GM21528 (cell line): ENCODE measurements around the gene RASGEF1C.
"Not testable (repeated sequence)": the region's sequence is repeated elsewhere in the genome, so short reads cannot be mapped to it uniquely, and the experiment has no call there.

Experiments
- ATAC-seq: cut with Tn5 transposase; IDR thresholded peaks from one replicate; pipeline ENCODE4 v1.9.1; 2021; ENCODE audit warnings: mild to moderate bottlenecking, moderate library complexity; ENCODE audit not compliant: unreplicated experiment, low FRiP score

Gene RASGEF1C

DNA sequence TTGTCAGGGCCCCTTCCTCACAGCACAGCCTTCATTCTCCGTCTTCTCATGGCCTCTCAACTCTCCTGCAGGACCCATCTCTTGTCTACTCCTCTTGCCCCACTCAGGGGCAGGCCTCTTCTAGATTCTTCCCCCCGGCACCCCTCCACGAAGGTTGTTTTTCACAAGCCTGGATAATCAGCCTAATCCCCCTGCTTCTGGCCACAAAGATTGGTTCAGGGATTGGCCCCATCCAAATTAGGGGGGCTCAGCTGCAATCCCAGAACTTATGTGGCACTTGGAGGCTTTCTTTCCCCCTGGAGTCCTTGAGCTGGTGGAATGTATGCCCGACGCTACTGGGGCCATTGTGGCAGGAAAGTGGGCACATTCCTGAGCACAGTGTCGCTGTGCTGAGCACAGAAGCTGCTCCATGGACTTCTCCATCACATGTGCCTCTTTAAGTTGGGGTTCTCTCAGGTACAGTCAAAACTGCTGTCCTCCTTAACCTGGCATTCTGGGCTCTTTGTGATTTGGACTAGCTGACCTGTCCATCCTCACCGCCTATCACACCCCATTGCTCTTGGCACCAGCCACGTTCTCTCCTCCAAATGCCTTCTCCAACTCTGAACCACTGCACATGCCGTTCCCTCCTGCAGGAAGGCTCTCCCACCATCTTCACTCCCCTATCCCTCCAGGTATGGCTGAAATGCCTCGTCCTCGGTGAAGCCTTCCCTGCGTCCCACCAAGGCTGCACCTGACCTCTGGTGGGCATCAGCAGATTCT, 70.6 kb downstream of the RASGEF1C start:
- ATAC-seq = no peak

DNA sequence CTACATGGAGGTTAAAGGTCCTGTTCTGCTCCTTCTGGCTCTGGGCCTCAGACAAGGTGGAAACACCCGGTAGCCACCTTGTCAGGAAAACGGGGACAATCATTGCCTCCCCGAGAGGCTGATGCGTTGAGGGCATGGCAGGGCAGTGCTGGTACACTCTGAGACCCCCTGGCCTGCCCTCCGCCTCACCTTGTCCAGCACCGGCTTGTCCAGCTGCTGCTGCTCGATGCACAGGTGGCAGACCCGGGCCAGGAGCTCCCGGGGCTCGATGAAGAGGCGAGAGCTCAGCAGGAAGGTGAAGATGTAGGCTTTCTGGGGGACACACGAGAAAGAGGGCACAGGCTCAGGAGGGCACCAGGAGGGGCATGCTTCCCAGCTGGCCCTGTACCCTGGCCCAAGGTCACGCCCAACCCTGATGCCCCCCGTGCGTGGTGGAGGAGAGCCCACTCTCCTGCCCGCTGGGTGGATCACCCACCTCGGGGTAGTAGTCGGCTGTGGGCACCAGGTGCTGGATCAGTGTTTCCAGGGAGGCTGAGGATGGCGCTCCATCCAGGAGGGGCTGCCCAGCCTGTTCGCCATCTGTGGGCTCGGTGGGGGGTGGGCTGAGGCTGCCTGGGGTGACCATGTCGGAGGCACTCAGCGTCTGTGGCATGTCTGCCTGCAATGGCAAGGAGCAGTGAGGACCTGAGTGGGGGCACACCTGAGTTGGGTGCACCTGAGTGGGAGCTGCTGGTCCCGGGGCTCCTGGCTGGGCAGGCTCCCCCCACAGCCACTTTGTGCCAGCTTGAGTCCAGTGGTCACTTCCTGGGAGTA, 71.4 kb downstream of the RASGEF1C start:
- no peak for ATAC-seq

DNA sequence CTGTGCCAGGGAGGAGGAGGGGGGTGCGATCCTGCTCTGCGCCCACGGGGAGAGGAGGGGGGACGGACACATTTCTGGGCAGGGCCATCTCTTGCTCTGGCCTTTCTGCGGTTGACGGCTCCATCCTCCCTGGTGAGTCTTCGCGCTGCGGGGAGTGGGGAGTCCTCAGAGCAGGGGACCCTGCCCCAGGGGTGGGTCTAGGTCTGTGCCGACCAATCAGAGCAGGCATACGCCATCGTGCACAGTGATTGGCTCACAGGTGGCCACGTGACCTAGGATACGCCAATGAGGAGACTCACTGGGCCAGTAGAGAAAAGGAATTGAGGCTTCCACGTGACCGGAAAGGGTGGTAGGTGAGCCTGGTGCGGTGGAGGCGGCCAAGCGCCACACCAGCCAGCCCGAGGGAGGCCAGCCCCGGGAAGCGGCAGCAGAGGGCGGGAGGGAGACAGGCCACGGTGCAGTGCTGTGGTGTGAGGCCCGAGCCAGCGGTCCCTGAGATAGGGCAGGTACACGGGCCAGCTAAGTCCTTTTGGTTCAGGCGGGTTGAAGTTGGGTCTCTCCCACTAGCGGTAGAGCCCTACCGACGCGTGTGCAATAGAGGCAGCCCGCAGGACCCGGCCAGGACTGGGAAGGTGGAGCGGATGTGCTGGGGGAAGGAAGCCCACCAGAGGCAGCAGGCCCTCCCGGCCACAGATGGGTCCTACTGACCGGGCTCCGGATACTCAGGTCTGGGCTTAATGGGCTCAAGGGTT, 72.2 kb downstream of the RASGEF1C start:
- no peak for ATAC-seq

DNA sequence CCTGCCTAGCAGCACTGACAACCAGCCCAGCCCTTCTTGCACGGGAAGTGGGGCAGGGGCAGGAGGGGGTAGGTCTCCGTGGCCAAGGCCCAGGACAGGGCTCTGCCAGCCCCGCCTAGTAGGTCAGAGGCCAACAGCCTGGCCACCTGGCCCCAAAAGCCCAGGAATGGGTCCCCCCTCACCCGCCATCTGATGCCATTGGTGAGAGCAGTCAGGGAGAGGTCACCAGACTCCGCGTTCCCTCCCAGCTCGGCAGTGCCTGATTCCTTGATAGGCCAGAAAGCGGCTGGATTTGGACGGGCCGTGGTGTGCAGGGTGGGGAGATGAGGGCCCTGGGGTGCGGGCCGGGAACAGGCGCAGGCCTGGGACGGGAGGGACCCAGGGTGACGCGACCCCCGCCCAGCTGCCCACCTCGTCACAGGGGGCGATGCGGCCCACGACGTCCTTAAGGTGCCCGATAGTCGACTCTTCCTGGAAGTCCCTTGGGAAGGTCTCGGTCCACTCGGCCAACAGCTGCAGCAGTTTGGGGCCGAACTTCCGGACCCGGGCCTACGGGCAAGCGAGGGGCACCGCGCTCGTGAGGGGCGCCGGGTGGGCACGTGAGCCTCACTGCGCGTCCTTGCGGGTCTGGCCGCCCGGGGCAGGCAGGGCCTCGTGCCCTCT, 72.9 kb downstream of the RASGEF1C start:
- no peak for ATAC-seq

DNA sequence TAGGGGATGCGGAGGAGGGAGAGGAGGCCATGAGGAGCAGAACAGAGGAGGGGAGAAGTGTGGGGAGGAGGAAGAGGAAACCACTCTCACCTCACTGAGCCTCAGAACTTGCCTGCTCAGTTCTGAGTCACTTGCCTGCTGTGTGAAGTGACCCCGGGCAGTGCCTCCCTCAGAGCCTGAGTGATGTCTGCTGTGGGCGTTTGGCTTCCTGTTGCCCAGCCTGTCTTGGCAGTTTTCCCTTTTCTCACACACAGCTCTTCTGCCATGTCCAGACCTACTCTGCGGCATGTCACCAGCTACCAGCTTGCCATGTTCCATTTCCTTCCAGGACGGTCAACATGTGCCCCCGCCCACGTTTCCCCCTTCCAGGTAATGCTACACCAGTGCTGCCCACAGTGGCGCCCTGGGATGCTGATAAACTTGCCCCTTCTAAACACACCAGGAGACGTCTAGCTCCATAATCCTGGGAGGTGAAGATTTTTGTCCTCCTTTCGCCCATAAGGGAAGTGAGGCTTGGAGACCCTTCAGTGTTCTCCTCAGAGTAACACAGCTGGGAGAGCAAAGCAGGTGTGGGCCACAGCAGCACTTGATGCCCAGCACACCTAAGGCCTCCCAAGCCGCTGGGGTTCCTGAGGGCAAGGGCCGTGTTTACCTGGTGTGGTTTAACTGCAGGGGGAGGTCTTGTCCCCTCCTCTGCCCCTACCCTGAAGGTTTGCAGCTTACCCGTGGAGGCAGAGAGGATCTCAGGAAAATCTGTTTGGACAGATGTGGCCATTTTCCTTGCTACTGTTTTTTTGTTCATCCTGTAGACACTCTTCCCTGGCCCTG, 73.7 kb downstream of the RASGEF1C start:
- ATAC-seq = no peak

DNA sequence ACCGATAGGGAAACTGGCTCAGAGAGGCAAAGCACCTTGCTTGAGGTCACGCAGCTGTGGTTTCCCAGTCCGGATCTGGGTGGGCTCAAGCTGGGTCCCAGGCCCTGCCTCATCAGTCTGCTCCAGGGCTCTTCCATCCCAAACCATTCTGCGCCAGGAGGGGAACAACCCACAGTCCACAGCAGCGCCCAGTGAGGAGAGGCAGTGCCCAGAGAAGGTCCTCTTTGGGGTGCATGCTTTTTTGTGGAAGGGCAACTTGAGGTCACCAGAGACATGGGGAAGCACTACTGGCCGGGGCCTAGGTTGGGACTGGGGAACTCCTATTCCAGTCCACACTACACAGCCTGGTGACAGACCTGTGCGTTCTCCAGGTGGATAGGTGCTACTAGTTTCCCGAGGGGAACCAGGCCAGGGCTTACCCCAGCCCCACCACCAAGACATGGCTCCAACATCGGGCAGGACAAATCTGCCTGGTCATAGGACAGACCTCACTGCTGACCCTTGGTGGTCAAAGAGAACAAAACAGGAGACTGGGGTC, 75.0 kb downstream of the RASGEF1C start:
- ATAC-seq = no peak

DNA sequence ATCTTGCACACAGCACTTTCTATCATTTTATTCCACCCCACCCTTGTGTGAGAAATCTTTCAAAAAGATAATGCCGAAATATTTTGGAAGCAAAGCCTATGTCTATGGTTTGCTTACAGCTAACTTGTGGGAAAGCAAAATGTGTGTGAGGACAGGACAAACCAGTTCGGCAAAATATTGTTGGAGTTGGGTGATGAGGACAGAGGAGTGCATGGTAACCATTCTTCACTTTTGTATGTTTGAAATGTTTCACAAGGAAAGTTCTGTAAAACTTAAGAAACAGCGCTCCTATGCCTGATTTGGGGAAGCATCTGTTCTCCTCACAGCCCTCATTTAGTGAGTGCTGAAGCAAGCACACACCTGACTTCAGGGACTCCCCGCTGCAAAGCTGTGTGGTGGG, 75.5 kb downstream of the RASGEF1C start:
- no peak for ATAC-seq

DNA sequence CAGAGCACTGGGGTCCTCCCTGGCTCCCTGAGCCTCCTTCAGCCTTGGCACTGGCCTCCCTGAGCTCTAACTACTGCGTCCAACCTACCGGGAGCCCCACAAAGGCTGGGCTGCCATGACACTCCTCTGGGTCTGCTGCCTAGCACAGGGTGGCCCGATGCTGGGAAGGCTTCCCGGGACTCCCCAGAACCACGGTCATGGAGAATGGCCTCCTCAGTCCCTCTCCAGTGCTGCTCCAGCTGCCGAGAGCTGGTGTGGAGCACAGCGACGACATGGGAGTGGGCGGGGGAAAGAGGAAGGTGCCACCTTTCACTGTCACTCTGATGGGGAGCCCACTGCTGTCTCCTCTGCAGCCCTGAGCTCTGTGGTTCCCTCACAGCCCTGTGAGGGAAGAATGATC, 76.0 kb downstream of the RASGEF1C start:
- ATAC-seq = no peak

DNA sequence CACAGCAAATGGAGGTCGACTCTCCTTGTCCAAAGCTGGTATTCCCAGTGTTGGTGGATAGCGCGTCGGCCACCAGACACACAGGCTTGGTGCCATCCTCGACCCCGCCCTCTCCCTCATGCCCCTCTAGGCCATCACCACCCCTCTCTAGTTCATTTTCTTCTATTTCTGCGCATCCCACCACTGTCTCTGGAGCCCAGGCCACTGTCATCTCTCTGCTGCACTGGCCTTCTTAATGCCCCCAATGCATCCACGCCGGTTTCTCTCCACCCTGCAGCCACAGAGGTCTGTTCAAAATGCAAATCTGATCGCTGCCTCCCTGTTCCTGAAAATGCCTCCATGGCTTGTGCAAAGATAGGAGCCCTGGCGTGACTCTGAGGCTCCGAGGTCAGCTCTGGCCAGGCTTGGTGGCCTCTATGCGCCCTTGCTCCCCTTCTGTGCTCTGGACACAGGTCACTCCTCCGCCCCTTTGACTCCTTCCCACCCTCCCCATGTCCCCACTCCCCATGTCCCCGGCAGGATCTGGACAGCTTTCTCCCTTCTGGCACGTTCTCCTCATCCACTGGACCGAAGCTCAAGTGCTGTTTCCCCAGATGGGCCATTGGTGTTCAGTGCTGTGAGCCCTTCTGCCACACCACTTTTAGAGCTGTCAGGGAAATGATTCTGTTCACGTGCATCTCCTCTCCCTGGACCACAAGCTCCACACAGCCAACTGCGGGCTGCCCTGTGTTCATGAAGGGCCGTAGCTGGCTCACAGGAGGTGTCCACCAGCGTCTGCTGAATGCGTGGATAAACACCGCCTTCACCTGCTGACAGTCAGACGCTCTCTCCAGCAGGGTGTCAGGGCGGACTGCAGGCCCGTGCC, 77.9 kb downstream of the RASGEF1C start:
- ATAC-seq = no peak

DNA sequence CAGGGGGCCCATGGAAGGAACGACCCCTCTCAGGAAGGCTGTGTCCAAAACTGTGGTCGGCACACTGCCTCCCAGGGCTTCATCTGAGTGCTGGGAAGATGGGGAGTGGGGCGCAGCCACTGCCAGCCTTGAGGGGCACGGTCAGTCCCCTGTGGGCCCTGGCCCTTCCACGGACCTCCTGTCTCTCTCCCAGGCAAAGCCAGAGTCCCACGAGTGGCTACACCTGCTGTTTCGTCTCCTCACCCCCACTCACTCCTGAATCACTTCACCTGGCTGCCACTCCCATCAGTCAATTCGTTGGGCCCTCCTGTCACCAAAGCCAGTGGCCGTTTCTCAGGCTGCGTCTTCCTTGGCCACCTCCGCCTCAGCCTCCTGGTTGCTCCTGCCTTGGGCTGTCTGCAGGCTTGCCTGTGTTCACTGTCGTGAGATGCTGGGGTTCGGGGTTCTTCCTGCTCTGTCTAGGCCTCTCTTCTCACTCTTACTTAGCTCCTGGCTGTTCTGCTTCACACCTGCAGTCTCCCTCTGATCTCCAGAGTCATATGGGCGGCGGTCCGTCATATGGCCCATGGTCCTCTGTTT, 78.6 kb downstream of the RASGEF1C start:
- no peak for ATAC-seq

DNA sequence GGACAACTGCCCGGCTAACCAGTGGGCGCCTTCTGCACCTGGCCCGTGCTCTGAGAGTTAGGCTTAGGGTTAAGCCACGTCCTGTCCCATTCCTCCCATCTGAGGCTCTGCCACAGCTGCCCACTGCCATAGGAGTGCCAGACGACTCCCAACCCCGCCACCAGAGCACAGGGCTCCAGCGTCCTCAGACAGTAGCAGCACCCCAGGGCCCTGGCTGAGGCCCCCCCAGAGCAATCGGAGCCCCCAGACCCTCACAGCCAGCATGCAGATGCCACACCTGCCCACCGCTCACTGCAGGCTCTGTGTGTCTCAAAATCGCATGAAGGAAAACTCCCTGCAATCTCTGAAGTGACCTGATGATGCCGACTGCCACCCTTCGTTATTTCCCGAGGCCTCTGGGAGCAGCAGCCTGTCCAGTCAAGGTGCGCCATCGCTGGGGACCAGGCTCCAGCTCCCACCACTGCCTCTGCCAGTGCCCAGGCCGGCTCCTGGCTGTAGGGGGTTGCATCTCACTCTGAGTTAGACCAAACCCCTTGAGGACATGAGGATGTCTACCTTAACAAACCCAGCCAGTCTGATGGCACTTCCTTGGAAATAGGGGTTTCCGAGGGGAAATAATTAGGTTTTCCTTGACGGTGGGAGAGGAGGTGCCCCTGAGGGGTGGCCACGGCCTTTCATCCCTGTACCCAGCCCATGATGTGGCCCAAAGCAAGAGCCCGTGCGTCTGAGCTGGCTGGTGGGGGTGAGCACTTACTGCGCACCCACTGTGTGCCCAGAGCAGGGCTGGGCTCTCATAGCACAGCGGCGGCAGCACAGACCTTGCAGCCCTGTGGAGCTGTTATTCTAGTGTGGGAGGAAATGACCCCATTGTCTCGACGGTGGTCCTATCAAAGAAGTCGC, 79.5 kb downstream of the RASGEF1C start:
- ATAC-seq = no peak

DNA sequence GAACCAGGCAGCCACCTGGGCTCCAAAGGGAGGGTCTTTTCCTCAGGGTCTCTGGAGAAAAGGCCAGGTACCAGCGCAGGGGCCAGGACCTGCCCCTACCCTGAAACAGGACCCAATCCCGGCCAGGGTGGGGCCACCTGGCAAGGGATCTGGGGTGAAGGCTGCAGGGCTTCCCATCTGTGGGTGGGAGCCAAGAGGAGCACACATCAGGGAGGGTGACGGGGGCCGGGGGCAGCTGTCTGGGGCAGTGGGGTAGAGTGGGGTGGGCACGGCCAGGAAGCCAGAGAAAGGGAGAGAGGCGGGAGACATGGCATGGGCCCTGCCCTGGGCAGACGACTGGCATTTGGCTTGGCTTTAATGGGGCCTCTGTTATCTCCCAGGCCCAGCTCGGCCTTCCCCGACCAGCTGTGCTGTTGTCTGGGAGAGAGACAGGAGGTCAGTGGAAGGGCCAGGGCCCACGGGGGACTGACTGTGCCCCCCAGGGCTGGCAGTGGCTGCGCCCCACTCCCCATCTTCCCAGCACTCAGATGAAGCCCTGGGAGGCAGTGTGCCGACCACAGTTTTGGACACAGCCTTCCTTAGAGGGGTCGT, 80.2 kb downstream of the RASGEF1C start:
- ATAC-seq = no peak

DNA sequence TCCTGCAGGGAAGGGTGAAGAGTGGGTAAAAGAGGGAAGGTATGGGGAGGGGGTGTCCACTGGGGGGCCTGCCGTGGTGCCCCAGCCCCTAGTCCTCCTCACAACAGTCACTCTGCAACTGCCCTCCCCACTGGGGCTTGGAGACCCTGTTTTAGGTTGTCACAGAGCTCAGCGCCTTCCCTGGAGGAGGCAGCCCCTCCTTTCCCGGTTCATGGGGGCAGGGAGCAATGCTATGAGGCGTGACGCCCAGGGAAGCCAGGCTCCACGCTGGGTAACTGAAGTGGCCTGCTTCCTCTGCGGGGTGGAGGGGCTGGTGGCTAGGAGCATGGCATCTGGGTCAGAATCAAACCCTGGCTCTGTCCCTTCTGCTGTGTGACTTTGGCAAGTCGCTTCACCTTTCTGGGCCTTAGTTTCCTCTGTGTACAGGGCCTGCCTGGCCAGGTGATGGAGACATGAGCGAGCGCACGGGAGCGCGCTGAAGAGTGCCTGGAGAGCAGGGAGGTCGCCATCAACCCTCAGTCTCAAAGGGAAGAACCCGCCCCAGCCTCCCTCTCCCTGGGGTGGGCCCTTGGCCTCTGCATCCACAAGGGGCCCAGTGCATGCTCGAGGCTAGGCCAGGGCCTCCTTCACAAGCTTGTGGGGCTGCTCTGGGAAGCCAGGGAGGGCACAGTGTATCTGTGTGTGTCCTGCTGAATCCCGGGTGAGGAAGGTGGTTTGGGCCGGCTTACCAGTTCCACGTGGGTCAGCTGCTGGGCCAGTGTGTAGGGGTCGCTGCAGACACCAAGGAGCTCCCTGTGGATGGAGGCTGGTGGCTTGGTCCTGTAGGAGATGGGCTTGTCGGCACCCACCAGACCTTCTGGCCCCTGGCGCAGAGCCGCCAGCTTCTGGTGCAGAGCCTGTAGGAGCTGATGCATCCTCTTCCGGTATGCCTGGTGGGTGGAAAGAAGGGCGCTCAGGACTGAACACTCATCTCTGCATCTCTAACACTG, 81.0 kb downstream of the RASGEF1C start:
- no peak for ATAC-seq

DNA sequence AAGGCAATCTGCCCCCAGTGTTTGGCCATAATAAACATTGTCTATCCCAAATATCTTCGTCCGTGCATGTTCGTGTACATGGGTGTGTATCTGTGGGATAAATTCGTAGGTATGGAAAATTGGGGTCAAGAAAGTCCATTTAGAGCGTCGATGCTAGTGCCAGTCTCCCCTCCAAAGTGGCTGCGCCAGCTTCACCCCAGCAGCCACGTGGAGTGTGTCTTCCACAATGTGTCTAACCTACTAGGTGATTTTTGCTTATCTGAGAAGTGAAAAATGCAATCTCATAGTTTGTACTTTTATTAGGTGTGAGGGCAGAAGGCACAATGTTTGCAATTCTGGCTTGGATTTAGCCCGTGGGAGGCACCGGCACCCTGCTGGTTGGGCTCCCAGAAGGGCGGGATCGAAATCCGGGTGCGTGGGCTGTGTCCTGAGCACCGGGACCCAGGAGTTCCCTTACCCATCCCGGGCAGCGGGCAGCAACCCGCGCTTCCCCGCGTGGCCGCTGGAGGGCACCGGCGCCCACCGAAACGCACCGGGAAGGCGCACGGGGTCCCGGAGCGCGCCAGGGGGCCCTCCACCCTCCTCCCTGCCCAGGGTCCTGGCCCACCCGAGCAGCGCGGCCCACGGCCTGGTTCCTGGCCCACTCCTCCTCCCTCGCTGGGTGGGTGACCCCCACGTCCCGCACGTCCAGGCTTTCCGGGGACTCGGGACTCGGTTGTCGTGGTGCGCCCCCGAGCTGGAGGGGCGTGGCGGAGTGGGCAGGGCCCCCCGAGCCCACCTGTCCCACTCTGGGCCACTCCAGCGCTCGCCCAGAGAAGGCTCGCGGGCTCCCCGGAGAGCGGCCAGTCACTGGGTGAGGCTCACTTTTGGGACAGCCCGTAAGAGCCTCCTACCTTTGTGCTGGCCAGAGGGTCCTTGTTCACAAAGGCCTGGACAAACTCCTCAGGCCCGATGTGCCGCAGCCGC, 82.0 kb downstream of the RASGEF1C start:
- no peak for ATAC-seq

DNA sequence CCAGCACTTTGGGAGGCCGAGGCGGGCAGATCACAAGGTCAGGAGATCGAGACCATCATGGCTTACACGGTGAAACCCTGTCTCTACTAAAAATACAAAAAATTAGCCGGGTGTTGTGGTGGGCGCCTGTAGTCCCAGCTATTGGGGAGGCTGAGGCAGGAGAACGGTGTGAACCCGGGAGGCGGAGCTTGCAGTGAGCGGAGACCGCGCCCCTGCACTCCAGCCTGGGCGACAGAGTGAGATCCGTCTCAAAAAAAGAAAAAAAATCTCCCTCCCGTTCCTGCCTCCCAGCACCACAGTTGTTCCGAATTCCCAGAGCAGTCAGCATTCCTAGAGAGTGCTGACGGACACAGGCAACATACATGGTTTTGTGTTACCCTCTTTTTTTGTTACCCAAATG, 82.9 kb downstream of the RASGEF1C start:
- ATAC-seq = not testable (repeated sequence)
